Testis (tissue), 3 donors: ENCODE results near the gene DGKD. TPM values are rescaled to one million over a fixed set of nuclear protein-coding genes. Genes with fewer than 3 reads are reported as not detected.

Source experiments
- DNase-seq: peaks from one replicate; pipeline ENCODE4 v3.0.0-alpha.2; 2019
- H3K27ac ChIP-seq, 2 donors: fragments of 200-600 bp; sonication (generic); one replicate each; pipeline ENCODE4 v1.5.1; 2019
- H3K27me3 ChIP-seq: fragments of 200-600 bp; sonication (generic); one replicate; pipeline ENCODE4 v1.5.1; 2019
- H3K36me3 ChIP-seq: fragments of 200-600 bp; sonication (generic); one replicate; pipeline ENCODE4 v1.5.1; 2017; ENCODE audit warnings: low read depth; ENCODE audit errors: missing control alignments
- H3K4me1 ChIP-seq: fragments of 200-600 bp; sonication (generic); one replicate; pipeline ENCODE4 v1.5.1; 2019
- H3K4me3 ChIP-seq, 2 donors: fragments of 200-600 bp; sonication (generic); one replicate each; pipeline ENCODE4 v1.5.1; 2017 to 2019
- H3K9me3 ChIP-seq: fragments of 200-600 bp; sonication (generic); one replicate; pipeline ENCODE4 v1.5.1; 2017
- CTCF ChIP-seq, 3 experiments: fragments of 450-650 bp in 2 of 3; fragments of 200-600 bp in 1 of 3; sonication (generic) in 1 of 3; IDR thresholded peaks; one replicate each; pipeline ENCODE4 v1.5.1; 2016 to 2019; ENCODE audit warnings: antibody characterized with exemption in 3 of 3, mild to moderate bottlenecking in 2 of 3, moderate library complexity in 1 of 3
- POLR2A ChIP-seq: fragments of 450-650 bp; IDR thresholded peaks from one replicate; pipeline ENCODE4 v1.6.1; 2017; ENCODE audit warnings: antibody characterized with exemption, mild to moderate bottlenecking, moderate library complexity
- WGBS, 2 donors: methylation state at CpG; one replicate each; pipeline ENCODE4 v1.1.5; 2018; 5-methylcytosine and 5-hydroxymethylcytosine counted together
- intact Hi-C: fragments of 100-400 bp; cut with DNase I; formaldehyde crosslinking; loops from one replicate; pipeline ENCODE4 v1.15.1; 2023; ENCODE audit warnings: low total_unique reads
- polyA plus RNA-seq: library from polyadenylated mRNA; stranded (reverse); fragments of 350-450 nt; fragmentation: Illumina TruSeq; extraction: RNeasy Lipid Tissue Mini Kit (QIAGEN cat#74804); gene quantifications from one replicate; pipeline ENCODE4 v1.2.3, GENCODE V29; 2014; ENCODE audit warnings: low read depth, low replicate concordance; ENCODE audit not compliant: insufficient read depth
- total RNA-seq, 2 donors: library from RNA; depleted of rRNA; stranded (reverse); fragments of >200 nt; gene quantifications; one replicate each; pipeline ENCODE4 v1.2.3, GENCODE V29; 2016

DGKD gene
- total and polyA plus RNA-seq, 3 donors from 2014 or later, result 65.1 to 80.1 (median 66.7) TPM

GRCh38 chr2:233495503-233496496 is 141.5 kb downstream of the DGKD start:
- WGBS, 2 donors, result 73 to 84% methylated on average over 10 of the region's 10 CpGs

GRCh38 chr2:233497692-233498091 is 143.4 kb downstream of the DGKD start:
- no peaks in the 10 kb centered on the region for H3K27me3 ChIP-seq
- no peak for DNase-seq
- no peaks in the 10 kb centered on the region for H3K9me3 ChIP-seq
- TF ChIP-seq CTCF (IDR thresholded peaks at IDR 0.05) (no peak), POLR2A (no peak)
- H3K4me1 ChIP-seq, result no peaks in the 10 kb centered on the region
- WGBS, 2 donors, result 82 to 92% methylated on average over 2 of the region's 2 CpGs
- no peak overlapping the region for H3K4me3 ChIP-seq
- intact Hi-C loops, result no loop called here
- no peak overlapping the region for H3K27ac ChIP-seq
- H3K36me3 ChIP-seq, result no peaks in the 10 kb centered on the region

More at GRCh38 chr2:233495503-233496496, 141.5 kb downstream of the DGKD start:
- intact Hi-C loops, result no loop called here
- Histone ChIP-seq H3K4me1 (no peaks in the 10 kb centered on the region), H3K9me3 (no peaks in the 10 kb centered on the region), H3K27me3 (no peaks in the 10 kb centered on the region), H3K36me3 (no peaks in the 10 kb centered on the region), H3K27ac (no peak overlapping the region), H3K4me3 (no peak overlapping the region)
- TF ChIP-seq POLR2A, result no peak
- no peak for TF ChIP-seq CTCF (IDR thresholded peaks at IDR 0.05)
- DNase-seq, result no peak

GRCh38 chr2:233498126-233498525 is 143.8 kb downstream of the DGKD start:
- Histone ChIP-seq H3K27me3 (no peaks in the 10 kb centered on the region), H3K27ac (no peak overlapping the region), H3K4me1 (no peaks in the 10 kb centered on the region), H3K4me3 (no peak overlapping the region), H3K36me3 (no peaks in the 10 kb centered on the region), H3K9me3 (no peaks in the 10 kb centered on the region)
- TF ChIP-seq CTCF (IDR thresholded peaks at IDR 0.05), result no peak
- no peak for TF ChIP-seq POLR2A
- DNase-seq, result no peak
- 94 to 98% methylated on average over 2 of the region's 2 CpGs for WGBS, 2 donors
- intact Hi-C loops, result no loop called here

- H3K4me3 ChIP-seq, result no peak overlapping the region
Measured at GRCh38 chr2:233499928-233500327, 145.6 kb downstream of the DGKD start.

More at GRCh38 chr2:233499928-233500327, 145.6 kb downstream of the DGKD start:
- H3K9me3 ChIP-seq, result no peaks in the 10 kb centered on the region
- H3K27me3 ChIP-seq, result no peaks in the 10 kb centered on the region
- intact Hi-C loops, result no loop called here
- no peaks in the 10 kb centered on the region for H3K4me1 ChIP-seq
- no peak overlapping the region for H3K27ac ChIP-seq
- WGBS, 2 donors, result 85 to 91% methylated on average over 2 of the region's 2 CpGs
- no peak for DNase-seq
- H3K36me3 ChIP-seq, result no peaks in the 10 kb centered on the region
- no peak for TF ChIP-seq CTCF (IDR thresholded peaks at IDR 0.05)
- TF ChIP-seq POLR2A, result no peak
